ENCODE data around the gene OR5V1.
A peak's percentile ranks its signal among the peaks of the same experiment; 100 is the strongest.

OR5V1 gene

GRCh38 chr6:29368765-29369164 is at the start of gene OR5V1:
Gene OR5V1 (minus strand): TSS chr6:29368865. CDS start chr6:29356195, 12,670 bp downstream.
- TF ChIP-seq CTCF (IDR thresholded peaks at IDR 0.05; ENCODE audit: unreplicated experiment in 3 of 3) = no peak
- H3K4me1 Mint-ChIP-seq = no peaks in the 10 kb centered on the region
- H3K9me3 Mint-ChIP-seq = peaks cover 3% of the 10 kb centered on the region
- H3K36me3 Mint-ChIP-seq (ENCODE audit: low read depth) = no peaks in the 10 kb centered on the region
- H3K27me3 Mint-ChIP-seq (ENCODE audit: low read depth) = no peaks in the 10 kb centered on the region
- no peak within 1 kb of the TSS for H3K4me3 Mint-ChIP-seq
- H3K27ac Mint-ChIP-seq = no peak within 1 kb of the TSS

GRCh38 chr6:29414588-29414987 is 45.9 kb upstream of the OR5V1 start, which contains the start of gene OR12D1:
Gene OR12D1 (plus strand): TSS chr6:29414928.
- no peaks in the 10 kb centered on the region for H3K36me3 Mint-ChIP-seq (ENCODE audit: low read depth)
- peaks cover 4% of the 10 kb centered on the region for H3K27me3 Mint-ChIP-seq (ENCODE audit: low read depth)

GRCh38 chr6:29403801-29404200 is 35.1 kb upstream of the OR5V1 start:
- Mint-ChIP-seq H3K27ac (no peak overlapping the region), H3K27me3 (ENCODE audit: low read depth) (no peaks in the 10 kb centered on the region), H3K36me3 (ENCODE audit: low read depth) (no peaks in the 10 kb centered on the region), H3K4me3 (no peak overlapping the region), H3K9me3 (peaks cover 7% of the 10 kb centered on the region), H3K4me1 (no peaks in the 10 kb centered on the region)
- no peak for TF ChIP-seq CTCF (IDR thresholded peaks at IDR 0.05; ENCODE audit: unreplicated experiment in 3 of 3)

More at GRCh38 chr6:29414588-29414987, 45.9 kb upstream of the OR5V1 start, which contains the start of gene OR12D1:
- no peak within 1 kb of the TSS for H3K27ac Mint-ChIP-seq
- H3K4me3 Mint-ChIP-seq = no peak within 1 kb of the TSS
- TF ChIP-seq CTCF (IDR thresholded peaks at IDR 0.05; ENCODE audit: unreplicated experiment in 3 of 3) = peak; percentile 17 to 29 (median 23)
- peaks cover 24% of the 10 kb centered on the region for H3K9me3 Mint-ChIP-seq
- H3K4me1 Mint-ChIP-seq = no peaks in the 10 kb centered on the region

DNA sequence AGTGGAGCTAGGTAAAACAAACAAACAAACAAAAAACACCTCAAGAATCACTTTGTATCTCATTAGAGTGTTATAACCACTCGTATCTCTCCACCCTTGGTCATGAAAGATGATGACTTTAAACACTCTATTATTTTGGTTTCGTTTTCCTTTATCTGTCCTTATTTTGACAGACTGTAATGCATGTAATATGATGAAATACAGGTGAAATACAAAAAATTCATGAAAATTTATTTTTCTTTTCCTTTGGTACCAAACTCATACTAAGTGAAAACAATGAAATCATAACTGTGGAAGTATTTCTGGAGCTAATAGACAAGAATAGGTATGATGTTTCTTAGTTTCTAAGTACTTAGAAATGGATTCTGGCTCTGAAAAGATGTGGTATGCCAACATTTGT is 30.9 kb upstream of the OR5V1 start:
- no peaks in the 10 kb centered on the region for H3K9me3 Mint-ChIP-seq
- TF ChIP-seq CTCF (IDR thresholded peaks at IDR 0.05; ENCODE audit: unreplicated experiment in 3 of 3) = no peak

DNA sequence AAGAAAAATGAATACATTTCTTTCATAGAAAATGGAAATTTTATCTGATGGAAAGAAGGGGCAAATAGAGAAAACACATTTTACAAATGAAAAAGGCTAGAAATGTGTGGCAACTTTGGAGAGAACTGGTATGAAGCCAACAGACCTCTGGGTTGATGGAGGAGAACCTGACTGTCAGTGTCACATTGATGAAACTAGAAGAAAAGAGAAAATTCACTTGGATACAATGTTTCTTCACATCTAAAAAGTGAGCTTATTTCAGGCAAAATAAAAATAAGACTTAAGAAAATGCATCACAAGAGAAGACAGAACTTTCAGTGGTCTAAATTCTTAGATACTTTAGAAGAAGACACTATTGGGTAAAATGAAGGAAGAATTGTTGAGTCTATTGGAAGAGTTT is 26.7 kb upstream of the OR5V1 start, which contains the start of gene OR12D2:
Gene OR12D2, plus strand, starts transcription at position 301 of the 400 bp plus-strand sequence. CDS start 1,069 bp downstream, outside the sequence.
- no peak within 1 kb of the TSS for H3K4me3 Mint-ChIP-seq
- H3K27ac Mint-ChIP-seq = no peak within 1 kb of the TSS

More for the DNA sequence above, 30.9 kb upstream of the OR5V1 start:
- no peaks in the 10 kb centered on the region for H3K4me1 Mint-ChIP-seq
- H3K36me3 Mint-ChIP-seq (ENCODE audit: low read depth) = no peaks in the 10 kb centered on the region
- H3K27ac Mint-ChIP-seq = no peak overlapping the region
- H3K4me3 Mint-ChIP-seq = no peak overlapping the region
- H3K27me3 Mint-ChIP-seq (ENCODE audit: low read depth) = no peaks in the 10 kb centered on the region

More for the DNA sequence above, 26.7 kb upstream of the OR5V1 start, which contains the start of gene OR12D2:
- Mint-ChIP-seq H3K36me3 (ENCODE audit: low read depth) (no peaks in the 10 kb centered on the region), H3K9me3 (no peaks in the 10 kb centered on the region), H3K27me3 (ENCODE audit: low read depth) (peaks cover 10% of the 10 kb centered on the region), H3K4me1 (no peaks in the 10 kb centered on the region)
- TF ChIP-seq CTCF (IDR thresholded peaks at IDR 0.05; ENCODE audit: unreplicated experiment in 3 of 3) = no peak

All from nephron (organoid).